GM18526 (cell line): ENCODE results near the gene CCL16.

ENCODE experiments used
- POLR2A ChIP-seq: IDR thresholded peaks from 3 replicates; pipeline ENCODE4 v1.6.1; 2011; ENCODE audit not compliant: insufficient read length; ENCODE audit errors: extremely low read depth

CCL16 gene

GRCh38 chr17:35981246-35981645 is at the start of gene CCL16:
Gene CCL16 (minus strand): TSS chr17:35981497. CDS start chr17:35981420, 77 bp downstream.
- TF ChIP-seq POLR2A, result no peak

GRCh38 chr17:36030956-36031355 is 49.7 kb upstream of the CCL16 start:
- TF ChIP-seq POLR2A, result no peak

GRCh38 chr17:36027761-36028160 is 46.5 kb upstream of the CCL16 start:
- no peak for TF ChIP-seq POLR2A

- no peak for TF ChIP-seq POLR2A
Measured at GRCh38 chr17:36024106-36024869, 43.0 kb upstream of the CCL16 start.

DNA sequence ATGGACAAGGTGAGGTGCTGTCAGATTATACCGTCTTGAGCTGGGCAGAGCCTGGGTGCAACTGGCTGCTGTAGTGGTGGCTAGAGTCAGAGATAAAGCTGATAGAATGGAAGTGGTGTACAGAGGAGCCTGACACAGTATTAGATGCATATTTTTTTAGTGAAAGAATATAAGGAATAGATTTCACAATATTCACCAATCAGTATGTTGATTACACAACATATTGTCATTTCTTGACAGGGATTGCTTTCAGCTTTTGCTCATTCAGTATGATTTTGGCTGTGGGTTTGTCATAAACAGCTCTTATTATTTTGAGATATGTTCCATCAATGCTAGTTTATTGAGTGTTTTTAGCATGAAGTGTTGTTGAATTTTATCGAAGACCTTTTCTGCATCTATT is 38.1 kb upstream of the CCL16 start:
- TF ChIP-seq POLR2A, result no peak

GRCh38 chr17:36017799-36018198 is 36.5 kb upstream of the CCL16 start, which contains the start of gene CCL23:
Gene CCL23 (minus strand): TSS chr17:36017972. CDS start chr17:36017897, 75 bp downstream.
- no peak for TF ChIP-seq POLR2A

- TF ChIP-seq POLR2A, result no peak
Measured at GRCh38 chr17:36016555-36016954, 35.3 kb upstream of the CCL16 start.

DNA sequence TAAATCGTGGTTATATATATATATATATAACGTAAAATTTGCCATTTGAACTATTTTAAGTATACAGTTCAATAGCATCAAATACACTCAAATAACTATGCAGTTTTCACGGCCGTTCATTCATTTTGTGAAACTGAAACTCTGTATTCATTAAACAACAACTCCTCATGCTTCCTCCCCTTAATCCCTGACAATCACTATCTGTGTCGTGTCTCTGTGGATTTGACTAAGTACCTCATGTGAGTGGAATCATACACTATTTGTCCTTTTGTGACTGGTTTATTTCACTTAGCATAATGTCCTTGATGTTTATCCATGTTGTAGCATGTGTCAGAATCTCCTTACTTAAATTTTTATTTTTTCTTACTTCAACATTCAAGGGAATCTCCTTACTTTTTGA is 33.6 kb upstream of the CCL16 start:
- no peak for TF ChIP-seq POLR2A

GRCh38 chr17:36011201-36011600 is 29.9 kb upstream of the CCL16 start:
- no peak for TF ChIP-seq POLR2A

GRCh38 chr17:36008998-36009665 is 27.8 kb upstream of the CCL16 start:
- no peak for TF ChIP-seq POLR2A

GRCh38 chr17:36004594-36005108 is 23.4 kb upstream of the CCL16 start:
- TF ChIP-seq POLR2A, result no peak

DNA sequence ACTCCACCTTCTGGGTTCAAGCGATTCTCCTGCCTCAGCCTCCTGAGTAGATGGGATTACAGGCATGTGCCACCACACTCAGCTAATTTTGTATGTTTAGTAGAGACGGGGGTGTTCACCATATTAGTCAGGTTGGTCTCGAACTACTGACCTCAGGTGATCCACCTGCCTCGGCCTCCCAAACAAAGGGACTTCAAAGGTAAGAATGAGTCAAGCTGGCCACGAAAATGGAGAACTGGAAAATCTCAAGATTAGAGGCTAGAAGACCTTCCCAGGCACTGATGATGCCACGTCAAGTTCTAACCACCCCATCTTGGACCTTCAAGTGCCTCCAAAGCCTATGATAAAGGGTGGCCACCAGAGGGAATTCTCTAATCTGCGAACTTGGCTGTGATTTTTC is 21.3 kb upstream of the CCL16 start:
- TF ChIP-seq POLR2A, result no peak

DNA sequence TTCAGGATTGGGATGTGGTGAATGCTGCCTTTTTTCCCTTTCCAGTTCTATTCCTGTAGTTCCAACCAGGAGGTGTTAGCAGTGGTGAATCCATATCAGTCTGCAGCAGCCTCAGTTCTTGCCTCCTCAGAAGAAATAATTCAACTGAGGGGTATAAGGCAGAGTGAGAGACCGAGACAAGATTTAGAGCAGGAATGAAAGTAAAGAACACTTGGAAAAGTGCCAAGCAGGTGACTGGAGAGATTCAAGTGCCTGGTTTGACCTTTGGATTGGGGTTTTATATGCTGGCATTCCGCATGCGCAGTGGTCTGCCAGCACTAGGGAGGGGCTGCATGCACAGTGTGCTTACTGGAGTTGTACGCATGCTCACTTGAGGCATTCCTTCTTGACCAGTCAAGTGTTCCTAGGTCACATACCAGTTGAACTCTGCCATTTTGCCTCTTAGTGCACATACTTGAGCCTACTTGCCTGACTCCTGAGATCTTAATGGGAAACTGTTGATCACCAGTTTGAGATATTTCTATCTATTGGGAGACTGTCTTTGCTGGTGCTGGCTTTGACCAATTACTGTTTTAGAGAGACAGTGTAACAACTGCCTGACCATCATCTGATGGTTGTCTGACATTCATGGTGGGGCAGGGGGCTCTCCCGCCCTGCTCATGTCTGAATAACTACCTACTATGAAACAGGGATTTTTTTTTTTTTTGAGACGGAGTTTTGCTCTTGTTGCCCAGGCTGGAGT is 20.7 kb upstream of the CCL16 start:
- TF ChIP-seq POLR2A, result no peak

DNA sequence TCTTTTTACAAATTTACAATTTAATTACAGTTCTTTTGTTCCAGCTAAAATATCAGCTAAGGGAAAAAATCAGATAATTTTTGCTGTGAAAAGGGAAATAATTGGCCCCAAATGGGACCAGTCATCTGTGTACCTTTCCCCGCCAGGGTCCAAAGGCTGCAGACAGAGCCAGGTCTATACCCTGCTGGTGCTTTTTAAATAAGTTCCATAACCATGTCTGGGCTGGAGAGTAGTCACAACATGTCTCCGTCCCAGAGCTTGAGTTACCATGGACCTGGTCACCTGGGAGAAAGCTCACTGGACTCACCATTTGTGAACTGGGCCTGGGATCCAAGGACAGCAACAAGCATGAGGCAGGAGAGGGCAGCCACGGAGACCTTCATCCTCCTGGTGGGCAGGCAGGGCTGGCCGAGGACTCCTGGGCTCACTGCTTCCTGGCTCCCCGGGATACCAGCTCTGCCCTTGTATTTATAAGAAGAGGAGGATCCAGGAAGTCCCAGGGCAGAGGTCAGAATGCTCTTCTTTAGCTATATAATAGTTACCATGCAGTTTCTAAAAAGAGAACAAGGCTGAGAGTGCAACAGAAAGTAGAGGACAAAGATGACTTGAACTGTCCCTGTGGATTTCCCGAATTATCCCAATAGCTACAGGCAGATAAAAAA is 19.9 kb upstream of the CCL16 start, which contains the start of gene CCL15:
CCL15 (minus strand) TSS at position 444 of the 662 bp plus-strand sequence; CDS start at position 383, 61 bp downstream.
- no peak for TF ChIP-seq POLR2A

DNA sequence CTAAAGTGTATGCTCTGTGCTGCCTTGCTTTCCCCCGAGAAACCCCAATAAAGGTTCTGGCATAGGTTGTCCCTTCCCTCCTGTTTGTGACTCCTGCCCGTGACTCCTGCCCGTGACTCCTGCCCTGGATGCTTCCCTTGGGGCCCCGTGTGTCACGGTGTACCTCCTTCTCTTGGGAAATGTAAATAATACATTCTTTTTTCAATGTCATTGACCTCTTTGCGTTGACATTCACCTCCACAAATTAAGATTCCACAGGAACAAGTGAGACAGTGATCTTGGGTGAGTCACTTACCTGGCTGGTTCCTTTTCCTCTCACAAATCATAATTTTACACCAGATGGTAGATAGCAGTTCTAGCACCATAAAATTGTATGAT is 19.4 kb upstream of the CCL16 start:
- TF ChIP-seq POLR2A, result no peak
